SK-N-MC (cell line): ENCODE data around the gene FCSK.

Experiments
- EZH2 ChIP-seq: fragments of 200-600 bp; sonication (generic); IDR thresholded peaks from one replicate; pipeline ENCODE4 v1.6.1; 2017; ENCODE audit warnings: antibody characterized with exemption
- POLR2AphosphoS5 ChIP-seq: IDR thresholded peaks from 2 replicates; pipeline ENCODE4 v1.6.1; 2012; ENCODE audit warnings: mild to moderate bottlenecking, low read depth, low read length, borderline replicate concordance

GRCh38 chr16:70441406-70441990 lies 12.9 kb upstream of the FCSK start:
- TF ChIP-seq EZH2, result no peak
- no peak for TF ChIP-seq POLR2AphosphoS5
